Naive B cell (primary cell): ENCODE data around the gene BAD. TPM values are rescaled to one million over a fixed set of nuclear protein-coding genes. Genes with fewer than 3 reads are reported as not detected.
A peak's percentile ranks its signal among the peaks of the same experiment; 100 is the strongest.
"Not testable (repeated sequence)": the region's sequence is repeated elsewhere in the genome, so short reads cannot be mapped to it uniquely, and the experiment has no call there.

Experiments
- ATAC-seq, 2 donors: fragments of 150-1000 bp; cut with Tn5 transposase; 2 replicates each; pipeline ENCODE4 v1.10.0; 2021; ENCODE audit warnings: low read depth in 2 of 2, mild to moderate bottlenecking in 2 of 2, moderate library complexity in 2 of 2
- DNase-seq: peaks from one replicate; pipeline ENCODE4 v3.0.0; 2022
- H3K27ac Mint-ChIP-seq, 6 donors: one replicate each; pipeline ENCODE4 v1.8.0; 2020 to 2022; ENCODE audit warnings: mild to moderate bottlenecking in 6 of 6, mixed read lengths in 6 of 6, moderate library complexity in 5 of 6, inconsistent platforms in 2 of 6
- H3K27me3 Mint-ChIP-seq, 3 donors: one replicate each; pipeline ENCODE4 v1.8.0; 2021 to 2022; ENCODE audit warnings: mixed read lengths in 3 of 3, mild to moderate bottlenecking in 1 of 3
- H3K36me3 Mint-ChIP-seq, 2 donors: one replicate each; pipeline ENCODE4 v1.8.0; 2020 to 2022; ENCODE audit warnings: mixed read lengths in 2 of 2, inconsistent platforms in 1 of 2, mild to moderate bottlenecking in 1 of 2
- H3K4me1 Mint-ChIP-seq, 3 donors: one replicate each; pipeline ENCODE4 v1.8.0; 2020 to 2022; ENCODE audit warnings: mixed read lengths in 3 of 3, inconsistent platforms in 1 of 3, mild to moderate bottlenecking in 1 of 3, moderate library complexity in 1 of 3
- H3K4me3 Mint-ChIP-seq, 8 donors: one replicate each; pipeline ENCODE4 v1.8.0; 2020 to 2022; ENCODE audit warnings: mild to moderate bottlenecking in 8 of 8, mixed read lengths in 8 of 8, moderate library complexity in 8 of 8, inconsistent platforms in 2 of 8
- H3K9me3 Mint-ChIP-seq, 7 donors: one replicate each; pipeline ENCODE4 v1.8.0; 2020 to 2022; ENCODE audit warnings: mixed read lengths in 7 of 7, mild to moderate bottlenecking in 5 of 7, inconsistent platforms in 2 of 7, moderate library complexity in 1 of 7
- polyA plus RNA-seq, 6 donors: library from polyadenylated mRNA; unstranded; fragments of 300-500 nt; fragmentation: Illumina TruSeq; gene quantifications; one replicate each; pipeline ENCODE4 v1.2.3, GENCODE V29; 2021; ENCODE audit warnings: low read depth in 6 of 6

Gene BAD
- polyA plus RNA-seq, 6 donors from 2014 or later, result 45.5 to 72.8 (median 52.8) TPM

GRCh38 chr11:64251016-64251752 is 33.3 kb downstream of the BAD start, which contains the start of gene PLCB3:
Gene PLCB3 (plus strand): TSS chr11:64251530. CDS start chr11:64251650, 120 bp downstream.
- Mint-ChIP-seq H3K27ac (peak within 1 kb of the TSS; percentile 14 to 94 (median 78)), H3K4me1 (peaks cover 25 to 40% (median 25%) of the 10 kb centered on the region in 3 donors), H3K27me3 (no peaks in the 10 kb centered on the region), H3K4me3 (peak within 1 kb of the TSS; percentile 85 to 94 (median 90)), H3K36me3 (no peaks in the 10 kb centered on the region), H3K9me3 (no peaks in the 10 kb centered on the region)
- ATAC-seq, result peak; percentile 54 to 56
- DNase-seq, result peak; percentile 62

GRCh38 chr11:64250415-64251015 is 34.0 kb downstream of the BAD start:
- Mint-ChIP-seq H3K4me1 (peaks cover 30 to 46% (median 31%) of the 10 kb centered on the region in 3 donors), H3K36me3 (no peaks in the 10 kb centered on the region), H3K27ac (peak overlapping the region in 1 of 6 donors; percentile 79), H3K9me3 (no peaks in the 10 kb centered on the region), H3K27me3 (no peaks in the 10 kb centered on the region), H3K4me3 (peak overlapping the region; percentile 60 to 92 (median 86))
- no peak for DNase-seq
- ATAC-seq, result no peak

- H3K27ac Mint-ChIP-seq, result peak overlapping the region in 4 of 6 donors; percentile 38 to 89 (median 71)
- H3K36me3 Mint-ChIP-seq, result no peaks in the 10 kb centered on the region
- peak overlapping the region; percentile 47 to 90 (median 52) for H3K4me3 Mint-ChIP-seq
- H3K9me3 Mint-ChIP-seq, result no peaks in the 10 kb centered on the region
- H3K27me3 Mint-ChIP-seq, result no peaks in the 10 kb centered on the region
- H3K4me1 Mint-ChIP-seq, result peaks cover 31 to 52% (median 37%) of the 10 kb centered on the region in 3 donors
- DNase-seq, result no peak
- no peak for ATAC-seq
Observed at GRCh38 chr11:64249563-64250414, 34.7 kb downstream of the BAD start.

- no peaks in the 10 kb centered on the region for H3K36me3 Mint-ChIP-seq
- H3K27ac Mint-ChIP-seq, result peak overlapping the region in 1 of 6 donors; percentile 83
- no peak for ATAC-seq
- DNase-seq, result no peak
- no peaks in the 10 kb centered on the region for H3K9me3 Mint-ChIP-seq
- peaks cover 31 to 53% (median 40%) of the 10 kb centered on the region in 3 donors for H3K4me1 Mint-ChIP-seq
- H3K27me3 Mint-ChIP-seq, result no peaks in the 10 kb centered on the region
- peak overlapping the region in 5 of 8 donors; percentile 19 to 93 (median 62) for H3K4me3 Mint-ChIP-seq
Observed at GRCh38 chr11:64249038-64249437, 35.4 kb downstream of the BAD start.

GRCh38 chr11:64248578-64248977 is 35.9 kb downstream of the BAD start:
- H3K4me3 Mint-ChIP-seq, result peak overlapping the region in 6 of 8 donors; percentile 34 to 93 (median 88)
- H3K9me3 Mint-ChIP-seq, result no peaks in the 10 kb centered on the region
- no peaks in the 10 kb centered on the region for H3K27me3 Mint-ChIP-seq
- no peaks in the 10 kb centered on the region for H3K36me3 Mint-ChIP-seq
- no peak for ATAC-seq
- H3K4me1 Mint-ChIP-seq, result peaks cover 31 to 57% (median 42%) of the 10 kb centered on the region in 3 donors
- DNase-seq, result no peak
- no peak overlapping the region for H3K27ac Mint-ChIP-seq

GRCh38 chr11:64247729-64248531 is 36.5 kb downstream of the BAD start:
- DNase-seq (no peak), ATAC-seq (no peak)
- no peaks in the 10 kb centered on the region for H3K27me3 Mint-ChIP-seq
- H3K27ac Mint-ChIP-seq, result peak overlapping the region in 4 of 6 donors; percentile 26 to 90 (median 84)
- H3K36me3 Mint-ChIP-seq, result no peaks in the 10 kb centered on the region
- no peaks in the 10 kb centered on the region for H3K9me3 Mint-ChIP-seq
- H3K4me1 Mint-ChIP-seq, result peaks cover 36 to 64% (median 45%) of the 10 kb centered on the region in 3 donors
- H3K4me3 Mint-ChIP-seq, result peak overlapping the region; percentile 72 to 93 (median 88)

- peak; percentile 81 for DNase-seq
- no peaks in the 10 kb centered on the region for H3K27me3 Mint-ChIP-seq
- H3K4me1 Mint-ChIP-seq, result peaks cover 32 to 68% (median 47%) of the 10 kb centered on the region in 3 donors
- ATAC-seq, result peak; percentile 69 to 71
- peak within 1 kb of the TSS; percentile 89 to 96 (median 94) for H3K27ac Mint-ChIP-seq
- peak within 1 kb of the TSS; percentile 85 to 95 (median 92) for H3K4me3 Mint-ChIP-seq
- no peaks in the 10 kb centered on the region for H3K9me3 Mint-ChIP-seq
- no peaks in the 10 kb centered on the region for H3K36me3 Mint-ChIP-seq
Observed at GRCh38 chr11:64246871-64247728, 37.4 kb downstream of the BAD start, which contains the start of gene PPP1R14B. Gene PPP1R14B (minus strand): TSS chr11:64246943. CDS start chr11:64246673, 270 bp downstream.

GRCh38 chr11:64246621-64246870 is 37.9 kb downstream of the BAD start:
- H3K27ac Mint-ChIP-seq, result peak overlapping the region in 2 of 6 donors; percentile 90 to 91
- not testable (repeated sequence) for DNase-seq, H3K9me3 Mint-ChIP-seq

GRCh38 chr11:64245797-64246620 is 38.5 kb downstream of the BAD start:
- no peaks in the 10 kb centered on the region for H3K36me3 Mint-ChIP-seq
- H3K27me3 Mint-ChIP-seq, result no peaks in the 10 kb centered on the region
- ATAC-seq, result no peak
- DNase-seq, result peak; percentile 50
- peaks cover 34 to 70% (median 45%) of the 10 kb centered on the region in 3 donors for H3K4me1 Mint-ChIP-seq
- H3K9me3 Mint-ChIP-seq, result no peaks in the 10 kb centered on the region
- peak overlapping the region; percentile 85 to 95 (median 90) for H3K4me3 Mint-ChIP-seq
- H3K27ac Mint-ChIP-seq, result peak overlapping the region; percentile 89 to 96 (median 94)

More at GRCh38 chr11:64246621-64246870, 37.9 kb downstream of the BAD start:
- peaks cover 29 to 67% (median 42%) of the 10 kb centered on the region in 3 donors for H3K4me1 Mint-ChIP-seq
- H3K4me3 Mint-ChIP-seq, result peak overlapping the region; percentile 85 to 94 (median 92)
- not testable (repeated sequence) for H3K36me3 Mint-ChIP-seq, H3K27me3 Mint-ChIP-seq
- peak; percentile 20 to 24 for ATAC-seq

- ATAC-seq, result no peak
- H3K27ac Mint-ChIP-seq, result peak overlapping the region; percentile 80 to 95 (median 92)
- no peaks in the 10 kb centered on the region for H3K9me3 Mint-ChIP-seq
- H3K4me1 Mint-ChIP-seq, result peaks cover 35 to 69% (median 49%) of the 10 kb centered on the region in 3 donors
- no peaks in the 10 kb centered on the region for H3K27me3 Mint-ChIP-seq
- H3K4me3 Mint-ChIP-seq, result peak overlapping the region; percentile 85 to 95 (median 90)
- DNase-seq, result peak; percentile 48
- H3K36me3 Mint-ChIP-seq, result no peaks in the 10 kb centered on the region
Observed at GRCh38 chr11:64245401-64245796, 39.1 kb downstream of the BAD start.

GRCh38 chr11:64244966-64245365 is 39.5 kb downstream of the BAD start:
- peak overlapping the region; percentile 56 to 95 (median 88) for H3K4me3 Mint-ChIP-seq
- peaks cover 39 to 74% (median 52%) of the 10 kb centered on the region in 3 donors for H3K4me1 Mint-ChIP-seq
- ATAC-seq (no peak), DNase-seq (no peak)
- no peaks in the 10 kb centered on the region for H3K9me3 Mint-ChIP-seq
- H3K36me3 Mint-ChIP-seq, result no peaks in the 10 kb centered on the region
- H3K27me3 Mint-ChIP-seq, result no peaks in the 10 kb centered on the region
- H3K27ac Mint-ChIP-seq, result peak overlapping the region in 4 of 6 donors; percentile 57 to 90 (median 76)
